Measurements from ENCODE around the gene PLAAT3.
A peak's percentile ranks its signal among the peaks of the same experiment; 100 is the strongest.
"Not testable (repeated sequence)": the region's sequence is repeated elsewhere in the genome, so short reads cannot be mapped to it uniquely, and the experiment has no call there.

Gene PLAAT3

DNA sequence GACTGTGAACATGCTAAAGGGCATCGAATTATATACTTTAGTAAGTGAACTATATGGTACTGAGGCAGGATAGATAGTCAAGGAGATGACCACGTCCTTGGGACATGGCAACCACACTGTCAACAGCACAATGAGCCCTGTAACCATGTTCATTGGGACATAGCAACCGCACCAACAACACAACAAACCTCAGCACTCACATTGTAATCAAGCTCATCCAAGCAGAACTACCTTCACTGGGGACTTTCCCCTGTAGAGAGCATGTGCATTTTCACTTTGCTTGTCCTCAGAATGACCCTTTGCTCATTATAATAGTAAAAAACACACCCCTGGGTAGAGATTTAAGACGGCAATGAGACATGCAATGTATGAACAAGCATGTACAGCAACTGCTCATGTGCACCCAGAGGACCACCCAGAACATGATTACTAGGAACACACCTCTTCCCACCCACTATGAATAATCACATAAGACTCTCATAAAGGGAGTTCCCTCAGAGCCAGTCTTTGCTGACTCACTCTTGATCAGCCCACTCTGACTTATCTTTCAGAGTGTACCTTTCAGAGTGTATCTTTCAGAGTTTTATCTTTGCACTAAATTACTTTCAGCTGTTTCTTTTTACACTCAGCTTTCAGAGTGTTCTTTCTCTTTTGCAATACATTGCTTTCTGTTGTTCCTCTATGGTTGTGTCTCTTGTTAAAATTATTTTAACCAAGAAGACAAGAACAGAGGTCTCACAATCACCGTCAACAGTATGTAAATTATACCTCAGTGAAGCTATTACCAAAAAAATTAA lies 47.0 kb downstream of the PLAAT3 start:
- DNase-seq (ENCODE audit: low read depth in 2 of 2), result peak; percentile 32 to 43

DNA sequence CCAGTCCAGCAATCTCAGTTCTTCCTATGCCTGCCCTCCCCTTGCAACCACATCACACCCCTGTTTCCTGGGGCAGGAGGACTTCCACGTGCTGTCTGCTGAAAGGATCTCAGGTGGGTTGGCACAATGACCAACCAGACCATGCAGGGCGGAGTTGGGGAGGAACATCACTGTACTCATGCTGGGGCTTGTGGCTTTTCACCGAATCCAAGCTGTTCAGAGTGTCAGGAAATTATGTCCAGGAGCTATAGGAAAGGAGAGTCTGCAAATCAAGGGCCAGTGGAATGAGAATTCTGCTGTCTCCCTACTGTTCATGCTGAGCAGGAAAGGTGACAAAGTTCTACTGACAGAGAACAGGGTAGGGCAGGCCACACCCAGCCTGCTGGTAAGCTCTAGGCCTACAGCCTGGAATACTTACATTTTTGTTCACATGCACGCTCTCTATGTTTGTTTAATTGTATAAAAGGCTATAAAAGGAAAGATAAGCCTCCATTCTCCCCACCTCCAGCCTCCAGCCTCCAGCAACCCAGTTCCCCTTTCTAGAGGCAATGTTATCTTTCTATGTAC lies 49.4 kb downstream of the PLAAT3 start:
- no peak for DNase-seq (ENCODE audit: low read depth in 2 of 2)

- no peak for DNase-seq (ENCODE audit: low read depth in 2 of 2)
Observed at GRCh38 chr11:63564056-63564774, 50.0 kb downstream of the PLAAT3 start.

DNA sequence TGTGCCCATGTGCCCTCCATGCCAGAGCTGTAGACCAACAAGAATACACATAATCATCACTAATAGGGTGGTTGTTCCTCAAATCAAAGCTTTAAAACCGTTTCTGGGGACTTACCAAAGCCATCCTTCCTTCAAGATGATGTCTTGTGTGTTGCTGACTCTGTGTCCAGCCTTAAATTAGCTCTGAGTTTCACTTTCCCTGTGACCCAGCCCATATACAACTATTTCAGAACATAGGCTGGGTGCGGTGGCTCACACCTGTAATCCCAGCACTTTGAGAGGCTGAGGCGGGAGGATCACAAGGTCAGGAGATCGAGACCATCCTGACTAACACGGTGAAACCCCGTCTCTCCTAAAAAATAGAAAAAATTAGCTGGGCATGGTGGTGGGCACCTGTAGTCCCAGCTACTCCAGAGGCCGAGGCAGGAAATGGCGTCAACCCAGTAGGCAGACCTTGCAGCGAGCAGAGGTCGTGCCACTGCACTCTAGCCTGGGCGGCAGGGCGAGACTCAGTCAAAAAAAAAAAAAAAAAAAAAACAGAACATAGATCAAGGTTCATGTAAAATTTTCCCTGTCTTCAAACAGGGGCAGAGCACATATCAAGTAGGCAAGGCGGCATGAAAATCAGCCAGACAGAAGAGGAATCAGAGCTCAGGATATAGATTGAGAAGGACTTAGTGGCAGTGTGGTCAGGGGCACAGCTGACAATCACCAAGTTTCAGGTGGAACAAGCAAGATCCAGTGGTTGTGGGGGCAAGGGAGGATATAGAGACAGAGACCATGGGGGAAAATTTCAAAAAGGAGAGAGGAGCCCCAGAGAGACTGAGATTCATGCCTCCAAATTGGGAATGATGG lies 50.8 kb downstream of the PLAAT3 start, which contains the start of gene PLAAT2:
Gene PLAAT2, minus strand, starts transcription at position 179 of the 855 bp plus-strand sequence. Its CDS starts 55 bp downstream, at position 124.
- DNase-seq (ENCODE audit: low read depth in 2 of 2), result no peak

GRCh38 chr11:63560506-63561180 lies 53.6 kb downstream of the PLAAT3 start:
- DNase-seq (ENCODE audit: low read depth in 2 of 2), result no peak

DNA sequence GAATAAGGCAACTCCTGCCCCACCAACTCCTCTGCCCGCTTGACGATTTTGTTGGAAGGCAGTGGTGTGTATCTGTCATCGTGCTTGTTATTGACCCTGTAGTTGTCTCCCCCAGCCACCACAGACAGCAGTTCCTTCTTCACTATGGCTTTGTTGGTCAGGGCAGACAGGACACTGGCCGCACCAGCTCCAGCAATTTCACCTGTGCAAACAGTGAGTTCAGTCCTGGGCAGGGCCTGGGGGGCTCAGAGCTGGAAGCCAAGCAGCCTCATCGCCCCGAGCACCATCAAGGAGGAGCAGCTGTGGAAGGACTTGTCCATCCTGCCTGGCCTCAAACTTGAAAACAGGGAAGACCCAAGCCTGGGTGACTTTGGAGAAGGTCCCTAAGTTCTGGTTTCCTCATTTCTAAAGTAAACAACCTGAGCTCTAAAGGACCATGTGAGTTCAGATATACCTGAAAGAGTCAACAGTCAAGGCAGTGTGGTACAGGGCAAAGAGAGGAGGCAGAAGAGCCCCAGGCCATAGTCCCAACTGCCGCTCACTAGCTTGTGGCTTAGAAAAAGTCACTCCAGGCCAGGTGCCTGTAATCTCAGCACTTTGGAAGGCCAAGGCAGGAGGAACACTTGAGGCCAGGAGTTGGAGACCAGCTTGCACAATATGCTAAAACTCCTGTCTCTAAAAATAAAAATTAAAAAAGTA lies 55.6 kb downstream of the PLAAT3 start:
- DNase-seq (ENCODE audit: low read depth in 2 of 2), result no peak

DNA sequence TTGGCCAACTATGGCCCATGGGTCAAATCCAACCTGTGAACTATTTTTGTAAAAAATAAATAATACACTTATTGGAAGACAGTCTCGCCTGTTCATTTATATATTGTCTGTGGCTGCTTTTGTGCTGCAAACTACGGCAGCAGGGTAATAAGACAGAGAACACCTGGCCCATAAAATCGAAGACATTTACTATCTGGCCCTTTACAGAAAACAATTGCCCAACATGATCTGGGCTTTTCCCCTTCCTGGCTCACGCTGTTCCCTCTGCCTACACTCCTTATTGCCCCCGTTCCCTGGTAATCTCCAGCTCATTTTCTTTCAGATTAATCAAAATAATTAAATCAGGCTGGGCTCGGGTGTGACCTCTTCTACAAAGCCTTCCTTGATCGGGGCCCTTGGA lies 56.7 kb downstream of the PLAAT3 start:
- no peak for DNase-seq (ENCODE audit: low read depth in 2 of 2)

- DNase-seq (ENCODE audit: low read depth in 2 of 2), result no peak
Observed at GRCh38 chr11:63556404-63557013, 57.7 kb downstream of the PLAAT3 start.

GRCh38 chr11:63554877-63555223 lies 59.4 kb downstream of the PLAAT3 start:
- no peak for DNase-seq (ENCODE audit: low read depth in 2 of 2)

- peak; percentile 44 to 52 for DNase-seq (ENCODE audit: low read depth in 2 of 2)
Observed at GRCh38 chr11:63553759-63554158, 60.5 kb downstream of the PLAAT3 start.

- no peak for DNase-seq (ENCODE audit: low read depth in 2 of 2)
Observed at GRCh38 chr11:63552921-63553320, 61.3 kb downstream of the PLAAT3 start.

DNA sequence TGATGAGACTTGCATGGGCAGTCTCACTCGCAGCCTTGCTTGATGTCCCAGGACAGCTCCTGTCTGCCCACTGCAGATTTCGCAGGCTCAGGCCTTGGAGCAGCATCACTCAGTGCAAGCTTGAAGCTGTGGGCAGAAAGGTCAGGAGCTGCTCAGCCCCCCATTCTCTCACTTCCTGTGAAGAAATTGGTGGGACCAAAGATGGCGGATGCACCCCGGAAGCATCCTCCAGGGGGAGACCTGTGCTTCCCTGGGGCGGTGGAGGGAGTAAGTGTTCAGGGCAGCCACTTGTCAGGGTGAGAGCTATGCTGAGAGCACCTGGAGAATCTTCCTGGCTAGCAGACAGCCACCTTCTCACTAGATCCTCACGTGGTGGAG lies 62.4 kb downstream of the PLAAT3 start:
- no peak for DNase-seq (ENCODE audit: low read depth in 2 of 2)

DNA sequence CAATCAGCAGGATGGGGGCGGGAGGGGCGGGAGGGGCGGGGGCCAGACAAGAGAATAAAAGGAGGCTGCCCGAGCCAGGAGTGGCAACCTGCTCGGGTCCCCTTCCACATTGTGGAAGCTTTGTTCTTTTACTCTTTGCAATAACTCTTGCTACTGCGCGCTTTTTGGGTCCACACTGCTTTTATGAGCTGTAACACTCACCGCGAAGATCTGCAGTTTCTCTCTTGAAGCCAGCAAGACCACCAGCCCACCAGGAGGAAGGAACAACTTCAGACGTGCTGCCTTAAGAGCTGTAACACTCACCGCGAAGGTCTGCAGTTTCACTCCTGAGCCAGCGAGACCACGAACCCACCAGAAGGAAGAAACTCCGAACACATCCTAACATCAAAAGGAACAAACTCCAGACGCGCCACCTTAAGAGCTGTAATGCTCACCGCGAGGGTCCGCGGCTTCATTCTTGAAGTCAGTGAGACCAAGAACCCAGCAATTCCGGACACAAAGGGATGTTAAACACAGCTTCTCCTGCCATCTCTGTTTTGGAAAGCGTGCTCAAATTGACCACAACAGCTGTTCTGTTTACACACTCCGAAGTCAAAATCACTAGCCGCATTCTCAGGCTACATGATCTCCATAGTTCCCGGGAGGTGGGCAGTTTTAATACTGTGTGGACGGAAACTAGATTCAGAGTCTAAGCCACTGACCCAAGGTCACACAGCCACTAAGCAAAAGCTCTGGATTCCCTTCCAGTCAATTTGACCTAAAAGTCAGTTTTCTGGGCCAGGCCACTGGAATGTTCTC lies 62.9 kb downstream of the PLAAT3 start:
- DNase-seq (ENCODE audit: low read depth in 2 of 2), result no peak

DNA sequence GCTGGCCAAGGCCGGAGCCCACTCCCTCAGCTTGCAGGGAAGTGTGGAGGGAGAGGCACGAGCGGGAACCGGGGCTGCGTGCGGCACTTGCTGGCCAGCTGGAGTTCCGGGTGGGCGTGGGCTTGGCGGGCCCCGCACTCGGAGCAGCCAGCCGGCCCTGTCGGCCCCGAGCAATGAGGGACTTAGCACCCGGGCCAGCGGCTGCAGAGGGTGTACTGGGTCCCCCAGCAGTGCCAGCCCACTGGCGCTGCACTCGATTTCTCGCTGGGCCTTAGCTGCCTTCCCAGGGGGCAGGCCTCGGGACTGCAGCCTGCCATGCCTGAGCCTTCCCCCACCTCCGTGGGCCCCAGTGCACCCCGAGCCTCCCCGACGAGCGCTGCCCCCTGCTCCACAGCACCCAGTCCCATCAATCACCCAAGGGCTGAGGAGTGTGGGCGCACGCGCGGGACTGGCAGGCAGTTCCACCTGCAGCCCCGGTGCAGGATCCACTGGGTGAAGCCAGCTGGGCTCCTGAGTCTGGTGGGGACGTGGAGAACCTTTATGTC lies 64.0 kb downstream of the PLAAT3 start:
- DNase-seq (ENCODE audit: low read depth in 2 of 2), result not testable (repeated sequence)

DNA sequence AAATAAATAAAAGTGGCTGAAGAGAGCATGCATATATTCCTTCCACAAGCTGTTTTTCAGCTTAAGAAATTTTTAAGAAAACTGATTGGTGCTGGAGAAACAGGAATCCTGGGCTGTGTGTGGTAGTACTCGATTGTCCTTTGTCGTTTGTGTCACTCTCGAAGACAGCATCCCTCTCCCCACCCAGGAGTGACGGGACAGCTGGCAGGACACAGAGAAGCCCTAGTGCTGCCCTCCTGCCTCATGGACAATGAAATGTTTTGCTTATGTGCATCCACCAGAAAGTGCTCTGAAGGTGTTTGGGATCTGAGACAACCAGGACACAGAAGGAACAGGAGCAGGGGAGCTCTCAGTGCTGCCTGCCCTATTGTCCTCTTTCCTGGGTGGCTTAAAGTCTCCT lies 64.8 kb downstream of the PLAAT3 start:
- no peak for DNase-seq (ENCODE audit: low read depth in 2 of 2)

DNA sequence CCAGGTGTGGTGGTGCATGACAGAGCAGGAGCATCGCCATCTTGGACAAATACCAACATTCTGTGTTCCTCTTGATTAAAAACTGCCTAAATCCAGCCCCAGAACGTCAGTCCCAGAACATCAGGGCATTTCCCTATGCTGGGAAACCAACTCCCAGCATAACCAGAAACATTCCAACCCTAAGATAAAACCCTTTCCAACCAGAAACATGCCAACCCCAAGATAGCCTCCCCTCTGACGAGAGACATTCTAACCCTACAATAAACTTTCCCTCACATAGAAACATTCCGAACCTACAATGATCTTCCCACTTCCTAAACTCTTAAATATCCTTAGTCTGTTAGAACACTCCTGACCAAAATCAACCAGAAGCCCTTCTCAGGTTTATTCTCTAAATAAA lies 66.1 kb downstream of the PLAAT3 start:
- DNase-seq (ENCODE audit: low read depth in 2 of 2), result no peak

GRCh38 chr11:63547061-63547460 lies 67.2 kb downstream of the PLAAT3 start:
- DNase-seq (ENCODE audit: low read depth in 2 of 2), result no peak

DNA sequence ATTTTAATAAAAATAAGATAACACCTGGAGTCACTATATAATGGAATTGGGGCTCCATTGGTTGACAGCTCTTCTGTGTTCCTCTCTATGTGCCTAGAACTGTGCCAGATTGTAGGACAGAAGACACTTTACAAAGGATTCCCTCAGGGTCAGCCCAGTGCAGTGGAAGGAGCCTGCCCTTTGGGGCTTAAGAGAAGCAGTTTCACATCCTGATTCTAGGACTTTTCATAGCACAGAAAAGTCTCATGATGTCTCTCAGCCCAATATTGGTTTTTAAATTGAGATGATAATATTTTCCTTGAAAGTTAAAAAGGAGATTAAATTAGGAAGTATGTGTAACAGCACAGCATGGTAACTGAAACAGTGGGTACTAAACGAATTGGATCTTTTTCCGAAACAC lies 70.5 kb downstream of the PLAAT3 start:
- DNase-seq (ENCODE audit: low read depth in 2 of 2), result no peak

DNA sequence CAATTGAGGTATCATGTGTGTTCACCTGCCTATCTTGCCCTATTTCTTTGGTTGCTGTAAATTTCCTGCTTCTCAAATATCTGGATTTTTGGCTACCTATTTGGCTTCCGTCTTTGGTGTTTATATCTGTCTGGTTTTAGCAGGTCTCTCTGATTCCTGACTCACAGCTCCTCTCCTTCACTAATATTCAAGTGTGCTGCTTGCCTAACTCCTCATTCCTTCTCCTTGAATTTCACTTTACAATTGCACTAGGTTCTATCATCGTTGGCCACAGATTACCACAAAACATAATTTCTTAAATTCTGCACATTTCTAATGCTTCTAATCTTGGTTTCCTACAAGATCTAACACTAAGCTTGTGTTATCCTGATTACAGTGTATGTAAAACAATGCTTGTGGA lies 71.7 kb downstream of the PLAAT3 start:
- not testable (repeated sequence) for DNase-seq (ENCODE audit: low read depth in 2 of 2)
